MM.1S (cell line): ENCODE measurements around the gene PUDP.

Experiments used
- DNase-seq: peaks from one replicate; pipeline ENCODE4 v3.0.0-alpha.2; 2015
- H2AFZ ChIP-seq: fragments of 300-600 bp; sonication (generic); 2 replicates; pipeline ENCODE4 v1.6.0; 2016; ENCODE audit warnings: antibody characterized with exemption, low read length
- H3F3A ChIP-seq: fragments of 300-600 bp; sonication (generic); 2 replicates; pipeline ENCODE4 v1.6.1; 2016; ENCODE audit warnings: mild to moderate bottlenecking, antibody characterized with exemption, low read length, moderate library complexity, mixed read lengths; ENCODE audit not compliant: insufficient read depth
- H3K27ac ChIP-seq: fragments of 300-600 bp; sonication (generic); 2 replicates; pipeline ENCODE4 v1.5.1; 2016; ENCODE audit warnings: mild to moderate bottlenecking, low read length
- H3K27me3 ChIP-seq: fragments of 300-600 bp; sonication (generic); replicated peaks from 2 replicates; pipeline ENCODE4 v1.6.0; 2016; ENCODE audit warnings: low read length; ENCODE audit not compliant: insufficient read depth
- H3K36me3 ChIP-seq: fragments of 300-600 bp; sonication (generic); replicated peaks from 2 replicates; pipeline ENCODE4 v1.6.1; 2016; ENCODE audit warnings: mild to moderate bottlenecking, low read length, mixed read lengths; ENCODE audit not compliant: insufficient read depth
- H3K4me1 ChIP-seq: fragments of 300-600 bp; sonication (generic); 2 replicates; pipeline ENCODE4 v1.6.1; 2016; ENCODE audit warnings: low read length, mixed read lengths
- H3K4me2 ChIP-seq: fragments of 300-600 bp; sonication (generic); 2 replicates; pipeline ENCODE4 v1.6.0; 2016; ENCODE audit warnings: low read depth, low read length
- H3K4me3 ChIP-seq: fragments of 300-600 bp; sonication (generic); 2 replicates; pipeline ENCODE4 v1.5.1; 2016; ENCODE audit warnings: low read length, mixed read lengths
- H3K79me2 ChIP-seq: fragments of 300-600 bp; sonication (generic); 2 replicates; pipeline ENCODE4 v1.6.1; 2016; ENCODE audit warnings: mixed run types, low read length, mixed read lengths
- H3K9ac ChIP-seq: fragments of 300-600 bp; sonication (generic); 2 replicates; pipeline ENCODE4 v1.6.1; 2016; ENCODE audit warnings: low read length, mixed read lengths
- H3K9me2 ChIP-seq: fragments of 300-600 bp; sonication (generic); replicated peaks from 2 replicates; pipeline ENCODE4 v1.6.1; 2016; ENCODE audit warnings: mild to moderate bottlenecking, low read length, mixed read lengths; ENCODE audit not compliant: insufficient read depth
- H3K9me3 ChIP-seq: fragments of 300-600 bp; sonication (generic); replicated peaks from 2 replicates; pipeline ENCODE4 v1.6.1; 2016; ENCODE audit warnings: mild to moderate bottlenecking, low read length, mixed read lengths; ENCODE audit not compliant: insufficient read depth
- H4K20me1 ChIP-seq: fragments of 300-600 bp; sonication (generic); 2 replicates; pipeline ENCODE4 v1.6.1; 2016; ENCODE audit warnings: mild to moderate bottlenecking, low read length, moderate library complexity, mixed read lengths; ENCODE audit not compliant: insufficient read depth
- CTCF ChIP-seq: fragments of 300-600 bp; sonication (generic); IDR thresholded peaks from 2 replicates; pipeline ENCODE4 v1.5.1; 2016; ENCODE audit warnings: antibody characterized with exemption, low read length, mixed read lengths
- EZH2 ChIP-seq: fragments of 300-600 bp; sonication (generic); optimal IDR thresholded peaks from 2 replicates; pipeline ENCODE3; 2017; ENCODE audit warnings: low read depth, mild to moderate bottlenecking, antibody characterized with exemption, low read length, mixed read lengths
- EZH2phosphoT487 ChIP-seq: fragments of 300-600 bp; sonication (generic); IDR thresholded peaks from 2 replicates; pipeline ENCODE4 v1.6.1; 2018; ENCODE audit warnings: antibody characterized with exemption, low read length

Gene PUDP

GRCh38 chrX:7083468-7084396, 64.2 kb downstream of the PUDP start:
- Histone ChIP-seq H3K9me3 (no peaks in the 10 kb centered on the region), H3K4me1 (peaks cover 35% of the 10 kb centered on the region), H3F3A (peaks cover 18% of the 10 kb centered on the region), H3K9ac (peak overlapping the region; percentile 67), H3K4me3 (0 out of 2 replicates have a peak overlapping the region, but pooled peaks have one; percentile 15), H3K9me2 (no peaks in the 10 kb centered on the region), H4K20me1 (no peaks in the 10 kb centered on the region), H2AFZ (no peak overlapping the region), H3K27me3 (no peaks in the 10 kb centered on the region), H3K79me2 (no peaks in the 10 kb centered on the region), H3K36me3 (no peaks in the 10 kb centered on the region), H3K27ac (peak overlapping the region; percentile 94), H3K4me2 (peak overlapping the region; percentile 62)
- TF ChIP-seq EZH2 (no peak), CTCF (no peak), EZH2phosphoT487 (no peak)
- peak; percentile 93 for DNase-seq

DNA sequence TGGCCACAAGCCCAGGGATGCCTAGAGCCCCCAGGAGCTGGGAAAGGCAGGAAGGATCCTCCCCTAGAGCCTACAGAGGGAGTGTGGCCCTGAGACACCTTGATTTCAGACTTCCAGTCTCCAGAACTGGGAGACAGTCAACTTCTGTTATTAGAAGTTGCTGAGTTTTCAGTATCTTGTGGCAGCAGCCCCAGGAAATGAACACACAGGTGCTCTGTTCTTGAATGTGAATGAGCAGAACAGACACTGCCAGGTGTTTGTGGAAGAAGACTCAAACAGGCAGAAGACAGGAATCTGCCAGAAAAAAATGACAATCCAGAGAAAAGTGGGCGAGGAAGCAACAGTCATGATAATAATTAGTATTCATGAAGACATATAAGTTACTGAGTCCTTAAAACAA, 64.9 kb downstream of the PUDP start:
- H3K4me2 ChIP-seq = peak overlapping the region; percentile 56; the same call in 1 of the 2 replicates

DNA sequence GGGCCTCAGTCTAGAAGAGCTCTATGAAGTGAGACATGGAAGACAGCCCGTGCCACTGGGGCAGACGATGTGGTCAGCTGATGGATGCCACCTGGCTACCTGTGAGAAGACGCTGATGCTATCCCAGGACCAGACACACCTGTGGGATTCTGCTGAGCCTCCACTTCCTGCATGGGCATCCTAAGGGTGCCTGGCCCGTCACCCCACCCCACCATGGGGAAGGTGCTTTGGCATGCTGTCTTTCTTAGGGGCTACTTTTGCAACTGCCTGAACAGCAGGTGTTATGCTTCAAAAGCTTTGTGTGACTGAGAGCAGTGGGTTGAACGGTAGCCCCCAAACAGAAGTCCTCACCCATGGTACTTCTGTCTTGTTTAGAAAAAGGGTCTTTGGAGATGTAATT, 65.4 kb downstream of the PUDP start:
- H3K4me1 ChIP-seq = peaks cover 35% of the 10 kb centered on the region
- H3K27ac ChIP-seq = peak overlapping the region; percentile 94
- H3K9me3 ChIP-seq = no peaks in the 10 kb centered on the region
- H3K9ac ChIP-seq = peak overlapping the region; percentile 67; the same call in 1 of the 2 replicates
- H3K36me3 ChIP-seq = no peaks in the 10 kb centered on the region
- DNase-seq = no peak
- peak overlapping the region; percentile 56; the same call in 1 of the 2 replicates for H3K4me2 ChIP-seq
- TF ChIP-seq EZH2 (no peak), EZH2phosphoT487 (no peak), CTCF (no peak)
- H4K20me1 ChIP-seq = no peaks in the 10 kb centered on the region
- peaks cover 18% of the 10 kb centered on the region for H3F3A ChIP-seq
- H3K4me3 ChIP-seq = 0 out of 2 replicates have a peak overlapping the region, but pooled peaks have one; percentile 15
- no peaks in the 10 kb centered on the region for H3K9me2 ChIP-seq
- H2AFZ ChIP-seq = no peak overlapping the region
- H3K79me2 ChIP-seq = no peaks in the 10 kb centered on the region
- H3K27me3 ChIP-seq = no peaks in the 10 kb centered on the region

More for the DNA sequence above, 64.9 kb downstream of the PUDP start:
- H3K36me3 ChIP-seq = no peaks in the 10 kb centered on the region
- no peaks in the 10 kb centered on the region for H3K9me3 ChIP-seq
- H3K27me3 ChIP-seq = no peaks in the 10 kb centered on the region
- H3K27ac ChIP-seq = peak overlapping the region; percentile 94
- peaks cover 35% of the 10 kb centered on the region for H3K4me1 ChIP-seq
- no peak overlapping the region for H2AFZ ChIP-seq
- peak; percentile 63 for DNase-seq
- H4K20me1 ChIP-seq = no peaks in the 10 kb centered on the region
- no peaks in the 10 kb centered on the region for H3K9me2 ChIP-seq
- peak overlapping the region; percentile 67 for H3K9ac ChIP-seq
- TF ChIP-seq EZH2 = no peak
- TF ChIP-seq EZH2phosphoT487 = no peak
- no peak for TF ChIP-seq CTCF
- H3K79me2 ChIP-seq = no peaks in the 10 kb centered on the region
- H3K4me3 ChIP-seq = 0 out of 2 replicates have a peak overlapping the region, but pooled peaks have one; percentile 15
- H3F3A ChIP-seq = peaks cover 18% of the 10 kb centered on the region
